GM13976 (cell line): Measurements from ENCODE around the gene PDX1.

Experiments used
- DNase-seq: peaks from one replicate; pipeline ENCODE4 v3.0.0; 2012; ENCODE audit warnings: low spot score
- in situ Hi-C: fragments of 300-500 bp; cut with MboI; formaldehyde crosslinking; loops from one replicate; pipeline ENCODE4 v1.12.0; 2022; ENCODE audit warnings: low sequenced_read_pairs, mixed read lengths, inconsistent platforms; ENCODE audit not compliant: unreplicated experiment
- TF ChIP-seq, protein P1 (sequence below): IDR thresholded peaks from 2 replicates; pipeline ENCODE4 v1.5.1; 2012; ENCODE audit warnings: borderline replicate concordance, mild to moderate bottlenecking; ENCODE audit not compliant: insufficient read depth; ENCODE audit errors: extremely low read depth, missing control alignments, control extremely low read depth

PDX1 gene

GRCh38 chr13:27933580-27934328 lies 14.0 kb downstream of the PDX1 start:
- in situ Hi-C loops: no loop called here
- DNase-seq: no peak
- TF ChIP-seq, protein P1, sequence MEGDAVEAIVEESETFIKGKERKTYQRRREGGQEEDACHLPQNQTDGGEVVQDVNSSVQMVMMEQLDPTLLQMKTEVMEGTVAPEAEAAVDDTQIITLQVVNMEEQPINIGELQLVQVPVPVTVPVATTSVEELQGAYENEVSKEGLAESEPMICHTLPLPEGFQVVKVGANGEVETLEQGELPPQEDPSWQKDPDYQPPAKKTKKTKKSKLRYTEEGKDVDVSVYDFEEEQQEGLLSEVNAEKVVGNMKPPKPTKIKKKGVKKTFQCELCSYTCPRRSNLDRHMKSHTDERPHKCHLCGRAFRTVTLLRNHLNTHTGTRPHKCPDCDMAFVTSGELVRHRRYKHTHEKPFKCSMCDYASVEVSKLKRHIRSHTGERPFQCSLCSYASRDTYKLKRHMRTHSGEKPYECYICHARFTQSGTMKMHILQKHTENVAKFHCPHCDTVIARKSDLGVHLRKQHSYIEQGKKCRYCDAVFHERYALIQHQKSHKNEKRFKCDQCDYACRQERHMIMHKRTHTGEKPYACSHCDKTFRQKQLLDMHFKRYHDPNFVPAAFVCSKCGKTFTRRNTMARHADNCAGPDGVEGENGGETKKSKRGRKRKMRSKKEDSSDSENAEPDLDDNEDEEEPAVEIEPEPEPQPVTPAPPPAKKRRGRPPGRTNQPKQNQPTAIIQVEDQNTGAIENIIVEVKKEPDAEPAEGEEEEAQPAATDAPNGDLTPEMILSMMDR: no peak

DNA sequence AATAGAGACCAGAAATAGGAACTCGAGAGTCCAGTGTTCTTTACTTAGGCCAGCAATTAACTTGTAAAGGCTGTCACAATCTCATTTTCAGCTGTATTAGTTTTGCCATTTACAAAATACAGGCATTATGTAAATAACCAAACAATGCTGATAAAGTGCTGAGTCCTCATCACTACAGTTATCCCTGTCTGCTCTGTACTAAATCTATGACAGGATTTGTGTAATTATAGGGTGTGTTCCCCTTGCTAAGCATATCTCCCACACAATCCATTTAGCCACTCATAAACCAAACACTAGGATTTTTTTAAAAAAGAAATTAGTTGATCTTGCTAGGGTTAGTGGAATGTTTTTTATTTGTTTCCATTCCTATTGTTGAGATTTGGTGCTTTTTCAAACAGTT lies 23.2 kb downstream of the PDX1 start:
- no peak for DNase-seq
- in situ Hi-C loops: no loop called here
- TF ChIP-seq, protein P1: no peak

- no peak for DNase-seq
- TF ChIP-seq, protein P1: no peak
- in situ Hi-C loops: loop anchor here (25.0 kb wide), 1 partner anchor 991 kb away; no protein-coding TSS in a partner anchor
Observed at GRCh38 chr13:27952876-27953675, 33.3 kb downstream of the PDX1 start.

GRCh38 chr13:27953676-27954405 lies 34.0 kb downstream of the PDX1 start:
- in situ Hi-C loops: loop anchor here (25.0 kb wide), 1 partner anchor 992 kb away; no protein-coding TSS in a partner anchor
- DNase-seq: peak; percentile 92

GRCh38 chr13:27954406-27954851 lies 34.6 kb downstream of the PDX1 start:
- DNase-seq: peak; percentile 41
- TF ChIP-seq, protein P1: peak; percentile 9
- in situ Hi-C loops: loop anchor here (25.0 kb wide), 1 partner anchor 992 kb away; no protein-coding TSS in a partner anchor

More at GRCh38 chr13:27953676-27954405, 34.0 kb downstream of the PDX1 start:
- TF ChIP-seq, protein P1: peak; percentile 97
